ENCODE measurements around the gene FANCB.

FANCB gene

DNA sequence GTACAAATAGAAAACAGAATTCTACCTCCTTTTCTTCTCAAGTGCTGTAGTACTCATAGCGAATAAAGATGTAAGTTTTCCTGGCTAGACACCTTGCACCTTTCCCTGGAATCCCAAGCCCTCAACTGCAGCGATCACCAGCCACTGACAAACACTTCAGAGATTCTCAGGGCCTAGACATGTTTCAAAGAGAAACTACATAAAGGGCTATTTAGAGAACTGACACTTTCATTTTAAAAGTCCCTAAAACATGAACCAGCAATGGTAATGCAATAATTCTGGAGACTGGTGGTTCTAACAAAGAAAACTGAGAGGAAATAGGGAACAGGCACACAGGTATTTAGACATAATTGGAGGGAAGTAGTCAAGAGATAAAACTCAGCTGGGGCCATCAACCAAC lies 35.7 kb downstream of the FANCB start:
- H3K4me1 ChIP-seq (ENCODE audit: control insufficient read depth, low read depth, low read length), result peaks cover 8% of the 10 kb centered on the region
- H3K27ac ChIP-seq (ENCODE audit: low read length), result no peak overlapping the region
- no peak overlapping the region for H3K4me3 ChIP-seq (ENCODE audit: low read length)
- no peak overlapping the region for H3K9ac ChIP-seq (ENCODE audit: low read length)
- no peaks in the 10 kb centered on the region for H3K9me3 ChIP-seq (ENCODE audit: control insufficient read depth, low read depth, low read length)
- H3K36me3 ChIP-seq (ENCODE audit: control insufficient read depth, low read depth, low read length), result peaks cover 23% of the 10 kb centered on the region
- no peaks in the 10 kb centered on the region for H3K27me3 ChIP-seq (ENCODE audit: control insufficient read depth, insufficient read depth, low read length)

DNA sequence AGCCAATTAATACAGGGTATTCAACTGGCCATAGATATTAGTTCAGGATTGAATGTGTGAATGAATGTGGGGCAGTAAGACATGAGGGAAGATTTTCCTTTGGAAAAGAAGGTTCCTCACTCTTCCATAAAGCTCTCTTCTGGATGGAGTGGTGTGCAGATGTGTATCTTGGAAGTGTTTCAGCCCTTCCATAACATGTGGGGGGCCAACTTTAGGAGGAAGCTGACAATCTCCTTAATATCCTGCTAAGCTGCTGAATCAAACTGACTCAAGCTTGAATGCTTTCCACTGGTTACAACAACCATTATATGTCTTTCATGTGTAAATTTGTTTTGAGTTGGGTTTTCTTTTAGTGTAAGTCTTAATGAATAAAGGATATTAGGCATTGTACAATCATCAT lies 40.3 kb downstream of the FANCB start:
- Histone ChIP-seq H3K9ac (ENCODE audit: low read length) (no peak overlapping the region), H3K27me3 (ENCODE audit: control insufficient read depth, insufficient read depth, low read length) (no peaks in the 10 kb centered on the region), H3K36me3 (ENCODE audit: control insufficient read depth, low read depth, low read length) (peaks cover 9% of the 10 kb centered on the region), H3K4me1 (ENCODE audit: control insufficient read depth, low read depth, low read length) (peaks cover 8% of the 10 kb centered on the region), H3K9me3 (ENCODE audit: control insufficient read depth, low read depth, low read length) (no peaks in the 10 kb centered on the region), H3K4me3 (ENCODE audit: low read length) (no peak overlapping the region), H3K27ac (ENCODE audit: low read length) (no peak overlapping the region)

DNA sequence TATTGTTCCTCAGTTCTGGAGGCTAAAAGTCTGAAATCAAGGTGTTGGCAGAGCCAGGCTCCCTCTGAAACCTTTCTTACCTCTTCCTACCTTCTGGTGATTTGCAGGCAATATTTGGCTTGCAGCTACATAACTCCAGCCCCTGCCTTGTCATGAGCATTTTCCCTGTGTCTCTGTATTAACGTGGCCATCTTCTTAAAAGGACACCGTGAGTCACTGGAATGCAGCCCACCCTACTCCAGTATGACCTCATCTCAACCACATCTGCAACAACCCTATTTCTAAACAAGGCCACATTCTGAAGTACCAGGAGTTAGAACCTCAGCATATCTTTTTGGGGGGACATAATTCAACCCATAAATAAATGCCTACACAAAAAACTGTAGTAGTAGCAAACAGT lies 40.7 kb downstream of the FANCB start:
- H3K27me3 ChIP-seq (ENCODE audit: control insufficient read depth, insufficient read depth, low read length), result no peaks in the 10 kb centered on the region
- peaks cover 8% of the 10 kb centered on the region for H3K4me1 ChIP-seq (ENCODE audit: control insufficient read depth, low read depth, low read length)
- H3K9ac ChIP-seq (ENCODE audit: low read length), result no peak overlapping the region
- peaks cover 9% of the 10 kb centered on the region for H3K36me3 ChIP-seq (ENCODE audit: control insufficient read depth, low read depth, low read length)
- H3K4me3 ChIP-seq (ENCODE audit: low read length), result no peak overlapping the region
- H3K27ac ChIP-seq (ENCODE audit: low read length), result no peak overlapping the region
- H3K9me3 ChIP-seq (ENCODE audit: control insufficient read depth, low read depth, low read length), result no peaks in the 10 kb centered on the region

DNA sequence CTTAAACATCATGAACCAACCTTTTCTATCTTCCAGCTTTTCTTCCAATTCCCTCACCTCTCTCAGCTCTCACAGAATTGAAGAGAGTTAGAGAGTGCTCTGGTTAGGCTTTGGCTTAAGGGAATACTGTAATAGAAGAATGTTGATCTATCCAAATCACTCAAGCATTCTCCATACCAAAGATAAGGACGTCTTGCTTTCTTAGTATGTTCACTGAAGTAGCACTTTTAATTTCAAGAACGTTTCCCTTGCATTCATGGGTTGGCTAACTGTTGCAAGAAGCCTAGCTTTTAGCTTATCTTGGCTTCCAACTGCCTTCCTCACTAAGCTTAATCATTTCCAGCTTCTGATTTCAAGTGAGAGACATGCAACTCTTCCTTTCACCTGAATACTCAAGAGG lies 43.2 kb downstream of the FANCB start:
- no peaks in the 10 kb centered on the region for H3K27me3 ChIP-seq (ENCODE audit: control insufficient read depth, insufficient read depth, low read length)
- H3K9me3 ChIP-seq (ENCODE audit: control insufficient read depth, low read depth, low read length), result no peaks in the 10 kb centered on the region
- H3K36me3 ChIP-seq (ENCODE audit: control insufficient read depth, low read depth, low read length), result no peaks in the 10 kb centered on the region
- no peak overlapping the region for H3K9ac ChIP-seq (ENCODE audit: low read length)
- no peak overlapping the region for H3K4me3 ChIP-seq (ENCODE audit: low read length)
- peaks cover 8% of the 10 kb centered on the region for H3K4me1 ChIP-seq (ENCODE audit: control insufficient read depth, low read depth, low read length)
- H3K27ac ChIP-seq (ENCODE audit: low read length), result no peak overlapping the region

DNA sequence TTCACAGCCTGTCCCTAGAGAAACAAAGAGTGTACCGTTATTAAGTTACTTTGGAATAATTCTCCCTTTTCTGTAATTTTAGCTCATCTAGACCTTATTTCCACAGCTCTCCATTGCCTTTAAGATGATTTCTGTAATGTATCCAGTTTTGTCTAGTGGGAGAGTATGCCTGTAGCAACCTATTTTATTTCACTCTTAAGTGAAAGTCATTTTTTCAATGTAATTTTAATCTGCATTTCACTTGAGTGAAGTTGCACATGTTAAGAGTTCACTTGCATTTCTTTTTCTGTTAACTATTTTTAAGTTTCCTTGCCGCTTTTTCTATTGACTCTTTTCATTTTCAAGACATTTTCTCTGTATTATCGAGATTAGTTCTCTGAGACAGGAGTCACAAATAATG lies 46.5 kb downstream of the FANCB start:
- Histone ChIP-seq H3K4me1 (ENCODE audit: control insufficient read depth, low read depth, low read length) (no peaks in the 10 kb centered on the region), H3K9ac (ENCODE audit: low read length) (no peak overlapping the region), H3K9me3 (ENCODE audit: control insufficient read depth, low read depth, low read length) (no peaks in the 10 kb centered on the region), H3K4me3 (ENCODE audit: low read length) (no peak overlapping the region), H3K27me3 (ENCODE audit: control insufficient read depth, insufficient read depth, low read length) (no peaks in the 10 kb centered on the region), H3K27ac (ENCODE audit: low read length) (no peak overlapping the region), H3K36me3 (ENCODE audit: control insufficient read depth, low read depth, low read length) (no peaks in the 10 kb centered on the region)

DNA sequence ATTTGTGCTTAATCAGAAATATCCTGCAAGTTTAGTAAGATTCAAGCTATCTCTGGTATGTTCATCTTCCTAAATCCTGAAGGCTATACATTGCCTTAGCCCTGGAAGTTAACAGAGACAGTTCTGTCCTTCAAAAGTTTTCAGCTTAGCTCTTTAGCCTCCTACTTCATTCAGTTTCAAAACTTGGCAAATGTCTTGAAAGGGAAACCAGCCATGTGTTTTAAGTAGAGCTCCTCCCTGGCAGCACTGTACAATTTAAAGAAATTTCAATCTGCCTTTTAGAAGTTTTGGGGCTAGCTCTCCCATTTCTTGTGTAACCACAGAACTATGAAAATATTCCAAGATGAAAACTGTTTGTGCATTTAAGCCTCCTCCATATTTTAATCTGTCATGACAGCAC lies 47.0 kb downstream of the FANCB start:
- Histone ChIP-seq H3K4me3 (ENCODE audit: low read length) (no peak overlapping the region), H3K9me3 (ENCODE audit: control insufficient read depth, low read depth, low read length) (no peaks in the 10 kb centered on the region), H3K36me3 (ENCODE audit: control insufficient read depth, low read depth, low read length) (no peaks in the 10 kb centered on the region), H3K27ac (ENCODE audit: low read length) (no peak overlapping the region), H3K27me3 (ENCODE audit: control insufficient read depth, insufficient read depth, low read length) (no peaks in the 10 kb centered on the region), H3K9ac (ENCODE audit: low read length) (no peak overlapping the region), H3K4me1 (ENCODE audit: control insufficient read depth, low read depth, low read length) (no peaks in the 10 kb centered on the region)

DNA sequence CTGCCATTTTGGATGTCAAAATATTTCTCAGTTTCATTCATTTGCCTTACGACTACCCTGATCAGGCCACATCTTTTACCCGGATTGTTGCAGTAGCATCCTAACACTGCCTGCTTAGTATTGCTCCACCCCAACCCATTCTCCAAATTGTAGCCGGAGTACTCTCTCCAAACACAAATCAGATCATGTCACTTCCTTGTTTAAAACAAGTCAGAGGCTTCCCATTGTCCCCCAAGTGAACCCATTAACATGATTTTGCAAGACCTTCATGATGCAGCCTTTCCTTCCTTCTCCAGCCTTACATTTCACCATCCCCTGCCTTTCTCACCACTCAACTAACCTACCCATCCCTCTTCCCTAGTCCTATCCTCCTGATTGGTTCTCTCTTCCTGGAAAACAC lies 53.1 kb downstream of the FANCB start:
- Histone ChIP-seq H3K9me3 (ENCODE audit: control insufficient read depth, low read depth, low read length) (no peaks in the 10 kb centered on the region), H3K27me3 (ENCODE audit: control insufficient read depth, insufficient read depth, low read length) (no peaks in the 10 kb centered on the region), H3K27ac (ENCODE audit: low read length) (no peak overlapping the region), H3K4me1 (ENCODE audit: control insufficient read depth, low read depth, low read length) (no peaks in the 10 kb centered on the region), H3K9ac (ENCODE audit: low read length) (no peak overlapping the region), H3K36me3 (ENCODE audit: control insufficient read depth, low read depth, low read length) (no peaks in the 10 kb centered on the region), H3K4me3 (ENCODE audit: low read length) (no peak overlapping the region)

DNA sequence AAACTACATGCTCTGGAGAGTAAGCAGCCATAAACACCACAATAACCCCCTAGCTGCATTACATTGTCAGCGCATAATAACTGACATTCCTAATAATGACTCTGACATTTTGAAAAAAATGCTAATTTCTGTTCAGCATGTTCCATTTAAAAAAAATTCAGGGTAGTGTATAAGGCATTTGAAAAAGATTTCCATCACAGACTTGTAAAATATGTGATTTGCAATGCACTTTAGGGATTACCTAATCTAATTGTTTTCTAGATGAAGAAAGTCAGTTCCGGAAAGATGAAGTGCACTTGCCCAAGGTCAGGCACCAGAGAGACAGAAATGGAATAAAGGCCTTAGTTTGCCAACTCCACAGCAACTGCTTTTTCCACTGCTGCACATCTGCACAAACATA lies 55.3 kb downstream of the FANCB start:
- Histone ChIP-seq H3K27ac (ENCODE audit: low read length) (no peak overlapping the region), H3K9me3 (ENCODE audit: control insufficient read depth, low read depth, low read length) (no peaks in the 10 kb centered on the region), H3K9ac (ENCODE audit: low read length) (no peak overlapping the region), H3K36me3 (ENCODE audit: control insufficient read depth, low read depth, low read length) (no peaks in the 10 kb centered on the region), H3K27me3 (ENCODE audit: control insufficient read depth, insufficient read depth, low read length) (no peaks in the 10 kb centered on the region), H3K4me1 (ENCODE audit: control insufficient read depth, low read depth, low read length) (no peaks in the 10 kb centered on the region), H3K4me3 (ENCODE audit: low read length) (no peak overlapping the region)

DNA sequence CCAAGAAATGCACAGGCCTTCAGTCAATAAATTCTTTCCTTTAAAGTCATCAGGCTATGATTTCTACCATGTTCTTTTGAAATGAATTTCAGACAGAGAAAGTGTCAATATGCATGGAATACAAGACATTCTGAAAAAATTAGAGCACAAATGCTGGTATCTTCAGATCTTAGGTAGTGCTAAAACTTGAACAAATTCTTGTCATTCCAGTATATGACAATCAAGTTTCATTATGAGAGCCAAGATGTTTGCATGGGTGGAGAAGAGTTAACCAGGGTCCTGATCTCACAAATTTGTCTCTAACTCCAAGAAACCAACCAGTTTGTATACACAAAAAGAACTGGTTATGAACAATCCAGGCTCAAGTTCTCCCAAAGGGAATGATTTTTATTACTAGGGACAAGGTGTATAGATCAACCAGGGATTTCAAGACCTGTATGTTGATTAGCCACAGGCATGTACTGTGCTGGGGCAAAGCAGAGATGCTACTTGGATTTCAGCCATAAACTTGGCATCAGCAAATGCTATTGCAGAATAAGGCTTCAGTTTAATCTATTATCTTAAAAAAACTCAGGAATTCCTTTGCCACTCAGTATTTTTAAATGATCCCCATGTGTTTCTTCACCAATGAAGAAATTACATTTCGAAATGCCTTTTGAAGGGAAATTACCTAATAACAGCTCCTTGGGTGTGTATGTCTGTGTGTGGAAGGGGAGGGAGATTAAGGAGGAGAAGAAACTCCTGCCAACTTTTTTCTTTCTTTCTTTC lies 69.7 kb downstream of the FANCB start:
- Histone ChIP-seq H3K27ac (ENCODE audit: low read length) (no peak overlapping the region), H3K27me3 (ENCODE audit: control insufficient read depth, insufficient read depth, low read length) (no peaks in the 10 kb centered on the region), H3K9me3 (ENCODE audit: control insufficient read depth, low read depth, low read length) (peaks cover 4% of the 10 kb centered on the region), H3K36me3 (ENCODE audit: control insufficient read depth, low read depth, low read length) (no peaks in the 10 kb centered on the region), H3K4me3 (ENCODE audit: low read length) (no peak overlapping the region), H3K9ac (ENCODE audit: low read length) (no peak overlapping the region), H3K4me1 (ENCODE audit: control insufficient read depth, low read depth, low read length) (no peaks in the 10 kb centered on the region)

DNA sequence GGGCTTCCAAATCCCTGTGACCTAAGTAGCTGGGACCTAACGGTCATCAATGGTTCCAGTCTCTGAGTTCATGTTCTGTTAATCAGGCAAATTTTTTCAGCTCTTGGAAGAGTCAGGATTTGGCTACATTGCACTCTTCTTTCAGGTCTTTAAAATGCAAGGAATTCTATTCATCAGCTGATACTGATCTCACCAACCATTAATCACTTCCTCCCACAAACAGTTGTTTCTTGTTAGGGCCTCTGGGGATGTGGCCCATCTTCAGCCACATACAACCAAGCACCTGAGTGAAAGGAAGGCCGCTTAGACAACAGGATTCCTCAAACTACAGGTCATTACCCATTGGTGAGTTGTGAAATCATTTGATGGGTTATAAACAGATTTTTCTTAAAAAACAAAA lies 71.7 kb downstream of the FANCB start:
- H3K4me3 ChIP-seq (ENCODE audit: low read length), result no peak overlapping the region
- no peak overlapping the region for H3K27ac ChIP-seq (ENCODE audit: low read length)
- no peaks in the 10 kb centered on the region for H3K36me3 ChIP-seq (ENCODE audit: control insufficient read depth, low read depth, low read length)
- H3K4me1 ChIP-seq (ENCODE audit: control insufficient read depth, low read depth, low read length), result no peaks in the 10 kb centered on the region
- no peaks in the 10 kb centered on the region for H3K9me3 ChIP-seq (ENCODE audit: control insufficient read depth, low read depth, low read length)
- H3K9ac ChIP-seq (ENCODE audit: low read length), result no peak overlapping the region
- no peaks in the 10 kb centered on the region for H3K27me3 ChIP-seq (ENCODE audit: control insufficient read depth, insufficient read depth, low read length)

DNA sequence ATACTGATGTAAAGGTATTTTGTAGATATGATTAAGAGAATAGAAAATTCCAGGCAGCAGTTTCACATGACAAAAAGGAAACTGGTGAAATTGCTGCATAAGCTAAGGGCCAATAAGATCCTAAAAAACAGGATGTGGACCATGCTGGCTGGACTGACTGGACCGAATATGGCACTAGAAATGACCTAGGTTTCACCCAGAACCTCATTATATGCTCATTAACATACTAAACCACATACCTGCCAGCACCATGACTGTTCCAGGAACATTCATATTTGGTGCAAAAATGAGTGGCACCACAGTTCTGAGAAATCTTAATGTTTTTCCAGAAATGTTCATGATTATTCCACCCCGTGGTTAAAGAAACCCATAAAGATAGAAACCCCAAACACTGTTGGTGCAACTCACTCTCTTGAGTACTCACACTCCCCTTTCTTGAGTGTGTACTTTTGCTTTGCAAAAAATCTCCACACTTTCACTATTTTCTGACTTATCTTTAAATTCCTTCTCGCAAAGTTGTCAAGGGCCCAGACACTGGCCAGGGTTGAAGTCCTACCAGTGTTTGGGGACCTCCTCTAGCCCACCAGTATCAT lies 74.0 kb downstream of the FANCB start:
- peaks cover 4% of the 10 kb centered on the region for H3K36me3 ChIP-seq (ENCODE audit: control insufficient read depth, low read depth, low read length)
- no peak overlapping the region for H3K27ac ChIP-seq (ENCODE audit: low read length)
- no peaks in the 10 kb centered on the region for H3K27me3 ChIP-seq (ENCODE audit: control insufficient read depth, insufficient read depth, low read length)
- H3K9me3 ChIP-seq (ENCODE audit: control insufficient read depth, low read depth, low read length), result no peaks in the 10 kb centered on the region
- no peaks in the 10 kb centered on the region for H3K4me1 ChIP-seq (ENCODE audit: control insufficient read depth, low read depth, low read length)
- H3K4me3 ChIP-seq (ENCODE audit: low read length), result no peak overlapping the region
- no peak overlapping the region for H3K9ac ChIP-seq (ENCODE audit: low read length)
